AG09319 (cell line): Measurements from ENCODE around the gene RPL10.

Experiments
- DNase-seq: peaks from one replicate; pipeline ENCODE4 v3.0.0-alpha.2; 2010; ENCODE audit warnings: low read depth; ENCODE audit errors: extremely low read depth
- TF ChIP-seq, protein P1 (sequence below): IDR thresholded peaks from 2 replicates; pipeline ENCODE4 v1.5.1; 2011; ENCODE audit warnings: low read depth, mild to moderate bottlenecking, inconsistent platforms, low read length, moderate library complexity

Gene RPL10

GRCh38 chrX:154369449-154370299, 28.5 kb upstream of the RPL10 start:
- DNase-seq: peak; percentile 94
- TF ChIP-seq, protein P1, sequence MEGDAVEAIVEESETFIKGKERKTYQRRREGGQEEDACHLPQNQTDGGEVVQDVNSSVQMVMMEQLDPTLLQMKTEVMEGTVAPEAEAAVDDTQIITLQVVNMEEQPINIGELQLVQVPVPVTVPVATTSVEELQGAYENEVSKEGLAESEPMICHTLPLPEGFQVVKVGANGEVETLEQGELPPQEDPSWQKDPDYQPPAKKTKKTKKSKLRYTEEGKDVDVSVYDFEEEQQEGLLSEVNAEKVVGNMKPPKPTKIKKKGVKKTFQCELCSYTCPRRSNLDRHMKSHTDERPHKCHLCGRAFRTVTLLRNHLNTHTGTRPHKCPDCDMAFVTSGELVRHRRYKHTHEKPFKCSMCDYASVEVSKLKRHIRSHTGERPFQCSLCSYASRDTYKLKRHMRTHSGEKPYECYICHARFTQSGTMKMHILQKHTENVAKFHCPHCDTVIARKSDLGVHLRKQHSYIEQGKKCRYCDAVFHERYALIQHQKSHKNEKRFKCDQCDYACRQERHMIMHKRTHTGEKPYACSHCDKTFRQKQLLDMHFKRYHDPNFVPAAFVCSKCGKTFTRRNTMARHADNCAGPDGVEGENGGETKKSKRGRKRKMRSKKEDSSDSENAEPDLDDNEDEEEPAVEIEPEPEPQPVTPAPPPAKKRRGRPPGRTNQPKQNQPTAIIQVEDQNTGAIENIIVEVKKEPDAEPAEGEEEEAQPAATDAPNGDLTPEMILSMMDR: no peak

DNA sequence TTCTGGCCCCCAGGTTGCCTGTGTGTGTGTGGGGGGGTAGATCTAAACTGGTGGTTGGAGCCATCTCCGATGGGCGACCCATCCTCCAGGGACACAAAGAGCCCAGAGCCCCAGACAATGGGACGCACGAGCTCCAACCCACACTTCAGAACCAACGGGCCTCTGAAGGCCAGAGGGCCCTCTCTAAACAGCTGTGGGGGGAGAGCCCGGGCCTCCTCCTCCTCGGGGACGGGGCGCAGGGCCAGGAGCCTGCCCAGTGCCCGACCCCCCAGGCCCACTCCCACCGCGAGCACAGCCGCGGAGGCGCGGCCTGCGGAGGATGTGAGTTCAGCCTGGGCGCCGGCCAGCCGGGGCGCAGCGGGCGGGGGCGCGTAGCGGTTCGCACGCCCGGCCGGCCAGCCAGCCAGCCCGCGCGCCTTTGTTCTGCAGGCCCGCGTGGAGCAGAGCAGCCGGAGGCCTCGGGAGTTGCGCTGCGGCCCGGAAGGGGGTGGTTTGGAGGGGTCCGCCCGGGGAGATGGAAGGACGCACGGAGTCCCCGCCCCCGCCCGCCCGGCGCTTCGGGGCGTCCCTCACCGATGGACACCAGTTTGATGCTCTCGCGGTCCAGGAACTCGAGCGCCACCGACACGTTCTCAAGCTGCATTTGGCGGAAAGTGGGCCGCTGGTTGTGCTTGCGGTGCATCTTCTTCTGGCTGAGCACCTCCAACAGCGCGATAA, 27.7 kb upstream of the RPL10 start:
- TF ChIP-seq, protein P1: no peak
- DNase-seq: no peak

DNA sequence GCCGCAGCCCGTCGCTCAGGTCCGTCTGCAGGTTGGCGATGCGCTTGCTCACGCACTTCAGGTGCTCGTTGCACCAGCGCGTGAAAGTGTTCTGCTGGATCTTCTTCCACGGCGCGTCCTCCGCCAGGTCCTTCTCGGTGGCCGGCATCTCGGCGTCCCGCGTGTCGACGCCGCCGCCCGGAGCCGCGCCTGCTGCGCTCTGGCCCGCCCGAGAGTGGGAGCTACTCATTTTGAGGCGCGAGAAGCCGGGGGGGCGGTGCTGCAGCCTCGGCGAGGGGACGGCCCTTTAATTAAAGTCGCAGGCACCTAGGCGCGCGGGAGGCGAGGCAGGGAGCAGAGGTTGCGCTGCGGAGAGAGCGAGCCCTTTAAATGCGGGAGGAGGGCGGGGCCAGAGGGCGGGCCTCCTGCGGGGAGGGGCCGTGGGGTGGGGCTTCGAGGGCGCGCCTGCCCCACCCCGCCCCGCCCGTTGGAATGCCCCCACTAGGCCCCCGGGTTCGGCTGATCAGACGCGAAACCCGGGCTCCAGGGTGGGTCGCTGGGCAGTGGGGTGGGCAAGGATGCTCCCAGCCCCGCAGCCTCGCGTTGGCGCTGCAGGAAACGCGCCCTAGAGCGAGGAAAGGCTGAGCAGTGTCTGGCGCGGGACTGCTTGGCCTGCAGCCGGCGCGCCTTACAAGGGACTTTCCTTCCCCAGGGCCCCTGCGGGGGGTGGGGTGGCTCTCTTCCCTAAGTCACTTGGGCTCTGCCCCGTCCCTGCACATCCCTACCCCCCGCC, 27.0 kb upstream of the RPL10 start:
- TF ChIP-seq, protein P1: no peak
- DNase-seq: peak; percentile 87

GRCh38 chrX:154371789-154372300, 26.3 kb upstream of the RPL10 start:
- TF ChIP-seq, protein P1: no peak
- DNase-seq: no peak

DNA sequence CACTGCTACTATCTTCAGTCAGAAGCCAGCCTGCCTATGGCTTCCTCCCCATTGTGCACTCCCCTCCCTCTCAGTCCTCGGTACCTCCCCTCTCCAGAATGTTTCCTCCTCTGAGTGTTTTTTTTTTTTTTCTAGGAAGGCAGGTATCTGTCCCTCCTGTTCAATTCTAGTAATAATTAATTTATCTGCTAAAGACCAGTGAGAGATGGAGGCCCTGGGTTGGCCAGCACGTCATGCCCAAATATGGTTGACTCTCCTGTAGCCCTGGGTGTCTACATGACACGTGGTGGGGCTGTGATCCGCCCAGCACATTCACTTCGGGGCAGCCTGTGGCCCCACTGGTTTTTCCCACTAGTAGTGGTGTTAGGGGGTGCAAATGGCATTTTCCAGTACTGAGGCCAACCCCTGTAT, 25.6 kb upstream of the RPL10 start:
- TF ChIP-seq, protein P1: no peak
- DNase-seq: no peak

GRCh38 chrX:154373340-154374306, 24.6 kb upstream of the RPL10 start:
- TF ChIP-seq, protein P1: peak; percentile 46
- DNase-seq: peak; percentile 62
